HCT116 (cell line): Measurements from ENCODE around the gene SSX1.
"Not testable (repeated sequence)": the region's sequence is repeated elsewhere in the genome, so short reads cannot be mapped to it uniquely, and the experiment has no call there.

Source experiments
- POLR2A ChIP-seq: IDR thresholded peaks from 2 replicates; pipeline ENCODE4 v1.7.0; 2011; ENCODE audit warnings: borderline replicate concordance; ENCODE audit not compliant: insufficient read depth, insufficient read length; ENCODE audit errors: extremely low read depth
- POLR2AphosphoS5 ChIP-seq: IDR thresholded peaks from 2 replicates; pipeline ENCODE4 v1.6.1; 2011; ENCODE audit warnings: mild to moderate bottlenecking, low read depth, low read length, moderate library complexity
- TF ChIP-seq, protein P1 (sequence below), 3 experiments: fragments of 200-600 bp in 1 of 3; sonication (generic) in 1 of 3; IDR thresholded peaks in 2 of 3; conservative IDR thresholded peaks in 1 of 3; 2 replicates each; pipeline ENCODE4 v1.5.1; 2012 to 2017; ENCODE audit warnings: low read depth in 2 of 3, low read length in 2 of 3, antibody characterized with exemption in 1 of 3, borderline replicate concordance in 1 of 3, control low read depth in 1 of 3, mild to moderate bottlenecking in 1 of 3, mixed read lengths in 1 of 3, mixed run types in 1 of 3, moderate library complexity in 1 of 3; ENCODE audit not compliant: insufficient read depth in 1 of 3
- TF ChIP-seq, protein P2 (sequence below): IDR thresholded peaks from 2 replicates; pipeline ENCODE4 v1.6.1; 2012

DNA sequence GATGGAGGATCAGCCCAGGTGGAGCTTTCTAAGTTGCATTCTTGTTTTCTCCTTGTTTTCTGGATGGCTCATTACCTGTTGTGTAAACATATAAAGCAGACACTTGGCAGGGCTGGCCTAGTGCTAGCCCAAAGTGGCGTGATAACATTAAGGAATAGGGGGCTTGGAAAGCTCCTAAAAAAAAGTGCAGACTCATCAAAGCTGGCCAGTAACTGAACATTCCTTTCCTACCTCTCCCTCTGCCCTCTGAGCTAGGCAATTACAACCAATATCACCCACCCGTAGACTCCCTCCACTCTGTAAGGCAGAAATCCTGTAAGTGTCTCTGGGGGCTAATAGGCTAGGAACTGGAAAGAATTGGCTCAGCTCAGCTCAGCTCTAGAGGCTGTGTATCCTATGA is 58.8 kb downstream of the SSX1 start:
- not testable (repeated sequence) for TF ChIP-seq POLR2A, POLR2AphosphoS5
- TF ChIP-seq, protein P1, sequence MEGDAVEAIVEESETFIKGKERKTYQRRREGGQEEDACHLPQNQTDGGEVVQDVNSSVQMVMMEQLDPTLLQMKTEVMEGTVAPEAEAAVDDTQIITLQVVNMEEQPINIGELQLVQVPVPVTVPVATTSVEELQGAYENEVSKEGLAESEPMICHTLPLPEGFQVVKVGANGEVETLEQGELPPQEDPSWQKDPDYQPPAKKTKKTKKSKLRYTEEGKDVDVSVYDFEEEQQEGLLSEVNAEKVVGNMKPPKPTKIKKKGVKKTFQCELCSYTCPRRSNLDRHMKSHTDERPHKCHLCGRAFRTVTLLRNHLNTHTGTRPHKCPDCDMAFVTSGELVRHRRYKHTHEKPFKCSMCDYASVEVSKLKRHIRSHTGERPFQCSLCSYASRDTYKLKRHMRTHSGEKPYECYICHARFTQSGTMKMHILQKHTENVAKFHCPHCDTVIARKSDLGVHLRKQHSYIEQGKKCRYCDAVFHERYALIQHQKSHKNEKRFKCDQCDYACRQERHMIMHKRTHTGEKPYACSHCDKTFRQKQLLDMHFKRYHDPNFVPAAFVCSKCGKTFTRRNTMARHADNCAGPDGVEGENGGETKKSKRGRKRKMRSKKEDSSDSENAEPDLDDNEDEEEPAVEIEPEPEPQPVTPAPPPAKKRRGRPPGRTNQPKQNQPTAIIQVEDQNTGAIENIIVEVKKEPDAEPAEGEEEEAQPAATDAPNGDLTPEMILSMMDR (IDR thresholded peaks at IDR 0.05 in 2 of 3, conservative IDR thresholded peaks at IDR 0.05 in 1 of 3; ENCODE audit: borderline replicate concordance in 1 of 3, insufficient read depth in 1 of 3, low read depth in 2 of 3, low read length in 2 of 3): not testable (repeated sequence)
- TF ChIP-seq, protein P2, sequence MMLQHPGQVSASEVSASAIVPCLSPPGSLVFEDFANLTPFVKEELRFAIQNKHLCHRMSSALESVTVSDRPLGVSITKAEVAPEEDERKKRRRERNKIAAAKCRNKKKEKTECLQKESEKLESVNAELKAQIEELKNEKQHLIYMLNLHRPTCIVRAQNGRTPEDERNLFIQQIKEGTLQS: not testable (repeated sequence)
